OCI-LY3 (cell line): ENCODE measurements around the gene GSTA3.
"Not testable (repeated sequence)": the region's sequence is repeated elsewhere in the genome, so short reads cannot be mapped to it uniquely, and the experiment has no call there.

Source experiments
- H2AFZ ChIP-seq: fragments of 200-600, 300-600 bp; shearing (Covaris generic); 2 replicates; pipeline ENCODE4 v1.6.0; 2014; ENCODE audit warnings: antibody characterized with exemption, low read depth, low read length
- H3K27ac ChIP-seq: fragments of 200-600, 300-600 bp; sonication (generic); 2 replicates; pipeline ENCODE4 v1.5.1; 2014; ENCODE audit warnings: mild to moderate bottlenecking, low read length, moderate library complexity, mixed read lengths
- H3K27me3 ChIP-seq: fragments of 200-600, 300-600 bp; sonication (generic); 2 replicates; pipeline ENCODE4 v1.6.1; 2014; ENCODE audit warnings: low read depth, low read length, mixed read lengths
- H3K36me3 ChIP-seq: fragments of 200-600, 300-600 bp; sonication (generic); replicated peaks from 2 replicates; pipeline ENCODE3; 2014; ENCODE audit warnings: low read depth, low read length, mixed read lengths
- H3K4me1 ChIP-seq: fragments of 300-600, 200-600 bp; sonication (generic); 2 replicates; pipeline ENCODE4 v1.6.1; 2014; ENCODE audit warnings: low read length, mixed read lengths
- H3K4me2 ChIP-seq: fragments of 200-600, 300-600 bp; sonication (generic); 2 replicates; pipeline ENCODE4 v1.6.1; 2014; ENCODE audit warnings: low read length, mixed read lengths
- H3K4me3 ChIP-seq: fragments of 300-600, 200-600 bp; sonication (generic); 2 replicates; pipeline ENCODE4 v1.5.1; 2014; ENCODE audit warnings: antibody characterized with exemption, mild to moderate bottlenecking, low read length, moderate library complexity
- H3K79me2 ChIP-seq: fragments of 300-600, 200-600 bp; shearing (Covaris generic); 2 replicates; pipeline ENCODE4 v1.6.1; 2014; ENCODE audit warnings: mild to moderate bottlenecking, low read length, mixed read lengths
- H3K9ac ChIP-seq: fragments of 300-600, 200-600 bp; shearing (Covaris generic); 2 replicates; pipeline ENCODE4 v1.6.0; 2014; ENCODE audit warnings: mild to moderate bottlenecking, low read length, moderate library complexity
- H3K9me3 ChIP-seq: fragments of 200-600, 300-600 bp; shearing (Covaris generic); 2 replicates; pipeline ENCODE4 v1.6.1; 2014; ENCODE audit warnings: low read length, mixed read lengths; ENCODE audit not compliant: insufficient read depth
- H4K20me1 ChIP-seq: fragments of 200-600, 300-600 bp; sonication (generic); 2 replicates; pipeline ENCODE4 v1.6.1; 2016; ENCODE audit warnings: low read length, mixed read lengths; ENCODE audit not compliant: insufficient read depth
- EZH2phosphoT487 ChIP-seq: fragments of 200-600 bp; shearing (Covaris generic); IDR thresholded peaks from 2 replicates; pipeline ENCODE4 v1.6.1; 2018; ENCODE audit warnings: antibody characterized with exemption, mixed run types, low read depth
- TF ChIP-seq, protein P1 (sequence below): fragments of 200-600, 300-600 bp; sonication (generic); IDR thresholded peaks from 2 replicates; pipeline ENCODE4 v1.5.1; 2014; ENCODE audit warnings: antibody characterized with exemption, low read length, low read depth

The GSTA3 gene

DNA sequence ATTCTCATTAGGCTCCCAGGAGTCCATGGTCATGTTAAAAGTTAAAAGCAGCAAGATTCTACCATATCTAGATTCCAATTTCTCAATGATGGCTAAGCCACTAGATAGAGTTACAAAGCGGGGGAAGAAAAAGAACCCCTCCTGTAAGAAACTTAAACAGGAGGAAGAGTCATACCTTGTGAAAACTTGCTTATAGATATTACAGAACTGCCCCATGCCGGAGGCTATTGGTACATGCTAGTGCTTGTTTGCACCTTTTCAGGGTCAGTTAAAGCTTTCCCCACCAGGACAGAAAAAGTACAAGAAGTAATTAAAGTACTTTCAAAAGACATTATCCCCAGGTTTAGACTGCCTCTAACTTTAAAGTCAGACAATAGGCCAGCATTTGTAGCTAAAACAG lies 15.5 kb upstream of the GSTA3 start:
- Histone ChIP-seq H3K27me3 (no peaks in the 10 kb centered on the region), H3K27ac (no peak overlapping the region), H3K4me3 (no peak overlapping the region), H3K4me1 (no peaks in the 10 kb centered on the region), H2AFZ (no peak overlapping the region), H3K4me2 (no peak overlapping the region), H3K79me2 (no peaks in the 10 kb centered on the region), H3K9me3 (no peaks in the 10 kb centered on the region), H3K9ac (no peak overlapping the region), H4K20me1 (no peaks in the 10 kb centered on the region), H3K36me3 (no peaks in the 10 kb centered on the region)
- TF ChIP-seq, protein P1, sequence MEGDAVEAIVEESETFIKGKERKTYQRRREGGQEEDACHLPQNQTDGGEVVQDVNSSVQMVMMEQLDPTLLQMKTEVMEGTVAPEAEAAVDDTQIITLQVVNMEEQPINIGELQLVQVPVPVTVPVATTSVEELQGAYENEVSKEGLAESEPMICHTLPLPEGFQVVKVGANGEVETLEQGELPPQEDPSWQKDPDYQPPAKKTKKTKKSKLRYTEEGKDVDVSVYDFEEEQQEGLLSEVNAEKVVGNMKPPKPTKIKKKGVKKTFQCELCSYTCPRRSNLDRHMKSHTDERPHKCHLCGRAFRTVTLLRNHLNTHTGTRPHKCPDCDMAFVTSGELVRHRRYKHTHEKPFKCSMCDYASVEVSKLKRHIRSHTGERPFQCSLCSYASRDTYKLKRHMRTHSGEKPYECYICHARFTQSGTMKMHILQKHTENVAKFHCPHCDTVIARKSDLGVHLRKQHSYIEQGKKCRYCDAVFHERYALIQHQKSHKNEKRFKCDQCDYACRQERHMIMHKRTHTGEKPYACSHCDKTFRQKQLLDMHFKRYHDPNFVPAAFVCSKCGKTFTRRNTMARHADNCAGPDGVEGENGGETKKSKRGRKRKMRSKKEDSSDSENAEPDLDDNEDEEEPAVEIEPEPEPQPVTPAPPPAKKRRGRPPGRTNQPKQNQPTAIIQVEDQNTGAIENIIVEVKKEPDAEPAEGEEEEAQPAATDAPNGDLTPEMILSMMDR: no peak
- no peak for TF ChIP-seq EZH2phosphoT487

DNA sequence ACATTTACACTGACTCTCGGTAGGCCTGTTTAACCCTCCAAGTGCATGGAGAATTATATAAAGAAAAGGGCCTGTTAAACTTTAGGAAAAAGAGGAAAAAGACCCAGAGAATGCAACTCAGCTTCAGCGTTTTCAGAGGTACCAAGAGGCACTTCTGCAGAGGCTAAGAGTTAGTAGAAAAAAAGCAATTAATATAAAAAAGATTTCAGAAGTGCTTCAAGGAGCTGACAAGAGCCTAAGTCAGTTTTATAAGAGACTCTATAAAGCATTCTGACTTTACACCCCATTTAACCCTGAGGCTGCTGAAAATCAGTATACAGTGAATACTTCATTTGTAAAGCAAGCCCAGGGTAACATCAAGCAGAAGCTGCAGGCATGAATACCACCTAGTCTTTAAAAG lies 14.2 kb upstream of the GSTA3 start:
- not testable (repeated sequence) for H2AFZ ChIP-seq, H4K20me1 ChIP-seq, H3K36me3 ChIP-seq, H3K9me3 ChIP-seq, H3K4me2 ChIP-seq, H3K4me1 ChIP-seq, H3K9ac ChIP-seq, H3K4me3 ChIP-seq, H3K27me3 ChIP-seq, H3K27ac ChIP-seq, H3K79me2 ChIP-seq

DNA sequence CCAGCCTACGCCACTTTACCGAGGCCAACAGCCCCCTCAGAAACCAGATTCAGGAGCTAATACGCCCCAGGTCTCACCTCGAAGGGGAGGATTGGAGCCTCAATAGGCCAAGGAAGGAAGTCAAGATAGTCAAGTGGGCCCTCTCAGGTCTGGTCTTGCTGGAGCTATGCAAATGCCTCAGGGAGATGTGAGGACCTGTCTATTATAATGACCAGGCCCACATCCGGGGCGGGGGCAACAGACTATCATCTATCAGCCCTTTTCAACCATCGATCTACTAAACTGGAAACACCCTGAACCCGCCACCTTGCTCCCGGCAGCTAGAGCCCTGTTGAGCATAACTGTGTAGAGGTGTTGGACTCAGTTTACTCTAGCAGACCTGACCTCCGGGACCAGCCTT lies 12.7 kb upstream of the GSTA3 start:
- TF ChIP-seq EZH2phosphoT487: no peak
- TF ChIP-seq, protein P1: no peak
- H3K27ac ChIP-seq: no peak overlapping the region
- H3K9ac ChIP-seq: no peak overlapping the region
- H3K36me3 ChIP-seq: no peaks in the 10 kb centered on the region
- H3K4me3 ChIP-seq: no peak overlapping the region
- no peaks in the 10 kb centered on the region for H3K27me3 ChIP-seq
- H3K4me1 ChIP-seq: peaks cover 7% of the 10 kb centered on the region
- no peaks in the 10 kb centered on the region for H4K20me1 ChIP-seq
- no peaks in the 10 kb centered on the region for H3K9me3 ChIP-seq
- H2AFZ ChIP-seq: no peak overlapping the region
- no peak overlapping the region for H3K4me2 ChIP-seq
- H3K79me2 ChIP-seq: no peaks in the 10 kb centered on the region

DNA sequence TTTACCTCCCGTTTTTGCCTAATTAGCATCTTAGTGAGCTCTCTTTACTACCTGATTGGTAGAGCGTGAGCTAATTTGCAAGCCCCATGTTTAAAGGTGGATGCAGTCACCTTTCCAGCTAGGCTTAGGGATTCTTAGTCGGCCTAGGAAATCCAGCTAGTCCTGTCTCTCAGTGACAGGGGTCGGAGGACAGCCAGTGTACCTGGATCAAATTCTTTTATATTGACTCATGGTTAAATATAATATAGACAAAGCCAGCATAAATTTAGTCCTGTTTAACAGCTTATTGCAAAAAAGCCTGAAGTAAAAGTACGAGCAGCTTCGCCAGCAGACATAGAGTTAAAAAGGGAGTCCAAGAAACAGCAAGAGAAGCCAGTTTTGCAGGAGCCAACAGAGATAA lies 12.2 kb upstream of the GSTA3 start:
- Histone ChIP-seq H3K36me3 (no peaks in the 10 kb centered on the region), H3K27ac (no peak overlapping the region), H3K9ac (no peak overlapping the region), H3K4me1 (peaks cover 7% of the 10 kb centered on the region), H3K79me2 (no peaks in the 10 kb centered on the region), H3K27me3 (no peaks in the 10 kb centered on the region), H3K4me2 (no peak overlapping the region), H4K20me1 (no peaks in the 10 kb centered on the region), H3K4me3 (no peak overlapping the region), H3K9me3 (no peaks in the 10 kb centered on the region), H2AFZ (no peak overlapping the region)
- TF ChIP-seq, protein P1: no peak
- TF ChIP-seq EZH2phosphoT487: no peak

DNA sequence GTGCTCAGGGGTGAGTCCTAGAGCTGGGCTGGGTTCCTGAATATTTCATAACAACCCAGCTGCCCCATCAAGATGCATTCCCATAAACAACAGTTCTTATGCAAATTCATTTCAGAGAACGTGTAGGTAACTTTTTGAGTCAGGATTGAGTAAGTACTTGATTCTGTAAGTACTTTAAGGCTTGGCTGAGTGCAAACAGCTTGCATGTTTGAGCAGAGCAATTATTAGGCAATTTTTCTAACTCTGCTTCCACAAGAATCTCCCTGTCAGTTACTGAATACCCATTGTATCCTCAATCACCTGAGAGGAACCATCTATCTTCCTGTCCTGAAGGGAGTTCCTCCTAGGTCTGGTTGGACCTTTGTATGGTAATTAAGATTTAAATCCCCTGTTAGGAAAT lies 10.0 kb upstream of the GSTA3 start:
- not testable (repeated sequence) for H3K27ac ChIP-seq, H3K4me3 ChIP-seq, H4K20me1 ChIP-seq, H3K79me2 ChIP-seq, H3K4me1 ChIP-seq, H3K4me2 ChIP-seq, H3K27me3 ChIP-seq, H3K9ac ChIP-seq, H3K9me3 ChIP-seq, H2AFZ ChIP-seq, H3K36me3 ChIP-seq

DNA sequence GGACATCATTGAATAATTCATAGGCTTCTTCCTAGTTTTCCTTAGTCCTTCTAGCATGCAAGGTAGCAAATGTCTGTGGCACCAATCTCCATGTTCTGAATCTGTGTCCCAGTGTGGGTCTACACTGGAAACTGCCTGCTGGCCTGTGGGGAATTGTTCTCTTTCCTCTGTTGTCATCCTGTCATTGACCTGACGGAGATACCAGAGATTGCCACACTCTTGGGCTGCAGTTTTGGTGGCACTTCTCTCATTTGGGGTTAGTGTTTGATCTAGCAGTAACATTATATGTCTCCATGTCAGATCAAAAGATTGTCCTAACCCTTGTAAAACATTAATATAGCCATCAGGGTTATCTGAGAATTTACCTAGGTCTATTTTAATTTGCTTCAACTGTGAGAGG lies 9.3 kb upstream of the GSTA3 start:
- not testable (repeated sequence) for H3K36me3 ChIP-seq, H3K9me3 ChIP-seq, H3K4me1 ChIP-seq, H3K27ac ChIP-seq, H3K9ac ChIP-seq, H3K4me3 ChIP-seq, H3K79me2 ChIP-seq, H2AFZ ChIP-seq, H4K20me1 ChIP-seq, H3K27me3 ChIP-seq, H3K4me2 ChIP-seq

DNA sequence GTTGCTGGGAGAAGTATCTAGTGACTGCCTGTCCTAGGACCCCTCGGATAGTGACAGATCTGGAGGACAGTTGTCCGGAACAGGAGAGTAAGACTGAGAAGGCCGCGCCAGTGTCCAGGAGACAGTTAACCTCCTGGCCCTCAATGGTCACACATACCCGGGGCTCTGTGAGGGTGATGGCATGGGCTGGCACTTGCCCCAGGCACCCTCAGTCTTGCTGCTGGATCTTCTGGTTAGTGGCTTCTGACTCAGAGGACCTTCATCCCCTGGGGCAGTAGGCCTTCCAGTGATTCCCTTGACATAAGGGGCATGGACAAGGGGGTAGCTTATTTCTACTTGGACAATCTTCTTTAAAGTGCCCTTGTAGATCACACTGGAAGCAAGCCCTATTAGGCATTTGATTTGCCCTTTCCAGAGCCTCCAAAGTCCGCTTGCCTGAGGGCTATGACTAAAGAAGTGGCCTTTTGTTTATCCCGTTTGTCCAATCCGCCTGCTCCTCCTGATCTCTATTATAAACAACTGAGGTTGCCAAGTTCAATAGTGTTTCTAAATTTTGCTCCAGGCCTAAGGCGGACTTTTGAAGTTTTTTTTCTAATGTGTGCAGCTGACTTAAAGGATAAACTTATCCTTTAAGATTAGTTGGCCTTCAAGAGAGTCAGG lies 8.7 kb upstream of the GSTA3 start:
- not testable (repeated sequence) for H2AFZ ChIP-seq, H3K4me1 ChIP-seq, H3K27ac ChIP-seq, H3K9ac ChIP-seq, H3K79me2 ChIP-seq, H3K4me3 ChIP-seq, H3K4me2 ChIP-seq, H3K36me3 ChIP-seq, H3K9me3 ChIP-seq, H4K20me1 ChIP-seq, H3K27me3 ChIP-seq
